HEK293T (cell line): ENCODE data around the gene BCR.

Source experiments
- CTCF ChIA-PET: fragments of 350-600 bp; formaldehyde crosslinking; extraction: SDS; loops from one replicate; lab custom pipeline; 2021; ENCODE audit warnings: antibody characterized with exemption, inconsistent platforms; lab: Yijun Ruan, JAX
- POLR2A ChIA-PET: fragments of 350-600 bp; formaldehyde crosslinking; extraction: SDS; loops from one replicate; lab custom pipeline; 2020; ENCODE audit warnings: antibody characterized with exemption, inconsistent platforms; lab: Yijun Ruan, JAX
- DNase-seq: peaks from one replicate; pipeline ENCODE4 v3.0.0; 2012; ENCODE audit warnings: mixed read lengths; ENCODE audit errors: extremely low spot score
- ARNT ChIP-seq: fragments of 450-650 bp; IDR thresholded peaks from 2 replicates; pipeline ENCODE4 v1.6.1; 2017; ENCODE audit warnings: mild to moderate bottlenecking
- BHLHE40 ChIP-seq: fragments of 450-650 bp; IDR thresholded peaks from 2 replicates; pipeline ENCODE4 v1.6.1; 2016; ENCODE audit warnings: mild to moderate bottlenecking, moderate library complexity, borderline replicate concordance
- CTBP1 ChIP-seq: fragments of 450-650 bp; IDR thresholded peaks from 2 replicates; pipeline ENCODE4 v1.6.1; 2016; ENCODE audit warnings: borderline replicate concordance
- ELF4 ChIP-seq: fragments of 450-650 bp; IDR thresholded peaks from 2 replicates; pipeline ENCODE4 v1.6.1; 2017; ENCODE audit warnings: antibody characterized with exemption
- FOXA1 ChIP-seq: fragments of 450-650 bp; IDR thresholded peaks from 2 replicates; pipeline ENCODE4 v1.6.1; 2016; ENCODE audit warnings: mild to moderate bottlenecking
- FOXK2 ChIP-seq: fragments of 450-650 bp; IDR thresholded peaks from 2 replicates; pipeline ENCODE4 v1.6.1; 2016; ENCODE audit warnings: mild to moderate bottlenecking
- FOXM1 ChIP-seq: fragments of 450-650 bp; IDR thresholded peaks from 2 replicates; pipeline ENCODE4 v1.6.1; 2017; ENCODE audit warnings: mild to moderate bottlenecking, borderline replicate concordance
- HDGF ChIP-seq: fragments of 450-650 bp; IDR thresholded peaks from 2 replicates; pipeline ENCODE4 v1.6.1; 2017; ENCODE audit warnings: antibody characterized with exemption, borderline replicate concordance
- L3MBTL2 ChIP-seq: fragments of 450-650 bp; conservative IDR thresholded peaks from 2 replicates; pipeline ENCODE4 v1.6.1; 2016; ENCODE audit warnings: mild to moderate bottlenecking
- LEF1 ChIP-seq: fragments of 450-650 bp; IDR thresholded peaks from 2 replicates; pipeline ENCODE4 v1.6.1; 2017; ENCODE audit warnings: mild to moderate bottlenecking, borderline replicate concordance
- NFRKB ChIP-seq: fragments of 450-650 bp; IDR thresholded peaks from 2 replicates; pipeline ENCODE4 v1.6.1; 2016; ENCODE audit warnings: mild to moderate bottlenecking, moderate library complexity
- PKNOX1 ChIP-seq: fragments of 450-650 bp; IDR thresholded peaks from 2 replicates; pipeline ENCODE4 v1.6.1; 2016
- SP1 ChIP-seq: fragments of 450-650 bp; IDR thresholded peaks from 2 replicates; pipeline ENCODE4 v1.6.1; 2017
- SUZ12 ChIP-seq: fragments of 450-650 bp; IDR thresholded peaks from 2 replicates; pipeline ENCODE4 v1.6.1; 2016; ENCODE audit warnings: mild to moderate bottlenecking
- TARDBP ChIP-seq: fragments of 450-650 bp; IDR thresholded peaks from 2 replicates; pipeline ENCODE4 v1.6.1; 2016
- ZNF384 ChIP-seq: fragments of 450-650 bp; IDR thresholded peaks from 2 replicates; pipeline ENCODE4 v1.6.1; 2016

Gene BCR

GRCh38 chr22:23153994-23154393 lies 26.3 kb upstream of the BCR start:
- CTCF ChIA-PET: interaction anchor here (1.4 kb wide), 1 partner anchor 128 kb away, joined by 3 read pairs; no protein-coding TSS in a partner anchor
- POLR2A ChIA-PET: no interaction called here
- TF ChIP-seq LEF1 (no peak), HDGF (no peak)
- DNase-seq: no peak

DNA sequence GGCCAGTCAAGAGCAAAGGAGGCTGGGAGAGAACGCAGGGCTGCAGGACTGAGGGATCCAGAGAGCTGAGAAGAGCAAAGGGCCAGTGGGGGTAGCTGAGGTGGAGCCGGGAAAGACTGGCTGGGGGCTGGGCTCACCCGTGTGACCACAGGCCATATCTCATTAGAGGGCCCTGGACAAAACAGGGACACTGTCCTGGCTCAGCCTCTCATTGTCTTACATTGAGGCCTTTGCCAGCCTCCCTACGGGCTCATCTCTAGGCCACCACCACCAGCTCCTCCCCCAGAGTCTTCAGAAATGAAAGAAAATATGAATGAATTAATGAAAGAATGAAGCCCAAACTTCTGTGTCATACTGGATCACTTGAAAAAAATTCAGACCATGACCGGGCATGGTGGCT lies 25.8 kb upstream of the BCR start:
- DNase-seq: no peak
- TF ChIP-seq HDGF: no peak
- TF ChIP-seq ELF4: no peak
- no peak for TF ChIP-seq L3MBTL2
- no peak for TF ChIP-seq BHLHE40
- TF ChIP-seq SP1: no peak
- no peak for TF ChIP-seq ARNT
- TF ChIP-seq CTBP1: no peak
- no peak for TF ChIP-seq SUZ12
- no peak for TF ChIP-seq FOXM1
- no peak for TF ChIP-seq TARDBP
- TF ChIP-seq NFRKB: no peak
- no peak for TF ChIP-seq LEF1
- no peak for TF ChIP-seq FOXK2
- TF ChIP-seq FOXA1: no peak
- no peak for TF ChIP-seq PKNOX1
- TF ChIP-seq ZNF384: no peak
- ChIA-PET POLR2A (no interaction called here), CTCF (interaction anchor here (1.4 kb wide), 1 partner anchor 127 kb away, joined by 3 read pairs; no protein-coding TSS in a partner anchor)

DNA sequence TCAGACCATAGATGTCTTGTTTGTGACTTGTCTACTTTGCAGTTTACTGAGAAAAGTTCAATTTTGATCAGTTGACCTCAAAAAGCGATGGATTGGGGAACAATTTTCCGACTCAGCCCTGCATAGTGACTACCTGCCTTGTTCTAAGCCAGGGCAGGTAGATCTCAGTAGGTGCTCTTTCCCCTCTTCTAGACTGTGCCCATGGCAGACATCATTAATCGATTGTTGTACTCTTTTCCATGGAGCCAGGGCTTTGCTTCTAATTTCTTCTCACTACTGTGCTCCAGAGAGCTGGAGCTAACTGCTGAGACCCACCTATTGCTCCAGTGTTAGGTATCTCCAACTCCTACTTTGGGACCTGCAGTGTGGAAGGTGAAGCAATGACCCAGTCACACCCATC lies 25.2 kb upstream of the BCR start:
- ChIA-PET CTCF (interaction anchor here (0.7 kb wide), 1 partner anchor 18 kb away, joined by 3 read pairs; no protein-coding TSS in a partner anchor), POLR2A (no interaction called here)
- DNase-seq: no peak
- TF ChIP-seq FOXM1 (no peak), TARDBP (no peak), HDGF (no peak), L3MBTL2 (no peak), SP1 (no peak)

DNA sequence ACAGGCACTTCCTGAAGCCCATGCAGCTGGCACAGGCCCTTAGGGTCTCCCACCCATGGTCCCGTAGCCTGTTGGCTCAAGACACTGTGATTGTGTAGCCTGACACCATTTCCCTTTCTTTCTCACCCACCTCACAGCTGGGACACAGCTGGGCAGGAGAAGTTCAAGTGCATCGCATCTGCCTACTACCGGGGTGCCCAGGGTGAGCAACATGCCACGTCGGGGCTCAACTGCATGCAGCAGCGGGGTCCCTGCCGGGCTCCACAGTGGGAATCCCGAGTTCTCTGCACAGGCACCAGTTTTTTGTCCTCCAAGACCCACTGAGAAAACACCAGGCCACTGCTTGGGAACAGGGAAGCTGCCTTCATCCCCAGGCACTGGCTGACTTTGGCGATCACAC lies 24.5 kb upstream of the BCR start:
- ChIA-PET POLR2A (interaction anchor here (1.1 kb wide), 1 partner anchor 9 kb away, joined by 3 read pairs; no protein-coding TSS in a partner anchor), CTCF (interaction anchor here (0.7 to 1.3 kb wide), 2 partner anchors 9 to 17 kb away, joined by 3 to 5 read pairs; no protein-coding TSS in a partner anchor)
- no peak for DNase-seq
- TF ChIP-seq FOXM1 (no peak), ZNF384 (no peak), SUZ12 (no peak), ARNT (no peak), PKNOX1 (no peak), L3MBTL2 (no peak)

DNA sequence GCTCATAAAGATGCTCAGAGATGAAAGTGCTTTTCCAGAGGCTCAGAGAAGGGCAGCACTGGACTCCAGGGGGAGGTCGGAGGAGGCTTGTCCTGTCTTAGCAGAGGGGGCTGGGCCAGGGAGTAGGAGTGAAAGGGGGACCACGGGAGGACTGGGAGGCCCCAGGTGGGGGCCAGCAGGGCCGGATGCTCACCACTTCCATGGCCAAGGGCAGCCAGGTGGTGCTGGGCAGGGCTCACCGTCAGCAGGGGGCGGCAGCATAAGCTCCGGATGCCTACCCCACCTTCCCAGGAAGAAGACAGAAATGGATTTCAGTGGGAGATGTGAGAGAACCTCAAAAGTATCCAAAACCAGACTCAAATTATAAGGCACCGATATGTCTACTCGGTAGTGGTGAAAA lies 24.0 kb upstream of the BCR start:
- no peak for TF ChIP-seq ARNT
- TF ChIP-seq FOXK2: no peak
- no peak for TF ChIP-seq BHLHE40
- no peak for DNase-seq
- ChIA-PET POLR2A (interaction anchor here (1.1 kb wide), 1 partner anchor 9 kb away, joined by 3 read pairs; no protein-coding TSS in a partner anchor), CTCF (interaction anchor here (0.8 to 1.3 kb wide), 4 partner anchors 9 to 125 kb away, joined by 3 to 5 read pairs (median 4); no protein-coding TSS in a partner anchor)

GRCh38 chr22:23157560-23158515 lies 22.5 kb upstream of the BCR start:
- ChIA-PET POLR2A (no interaction called here), CTCF (interaction anchor here (0.6 to 1.0 kb wide), 4 partner anchors 10 to 124 kb away, joined by 3 to 4 read pairs (median 3); no protein-coding TSS in a partner anchor)
- DNase-seq: no peak
- no peak for TF ChIP-seq ARNT
- no peak for TF ChIP-seq ZNF384
- TF ChIP-seq CTBP1: no peak
- no peak for TF ChIP-seq FOXA1
- no peak for TF ChIP-seq HDGF
- TF ChIP-seq TARDBP: no peak
- no peak for TF ChIP-seq FOXK2
- TF ChIP-seq ELF4: no peak
- no peak for TF ChIP-seq PKNOX1
- TF ChIP-seq SP1: no peak
